Measurements from ENCODE around the gene CRYM. TPM values are rescaled to one million over a fixed set of nuclear protein-coding genes. Genes with fewer than 3 reads are reported as not detected.

CRYM gene
- total and polyA plus RNA-seq, 2 donors (not counting 1 experiment from before 2014, with no cell fraction given), result 0.06 to 0.50 TPM

GRCh38 chr16:21233045-21233520 is 45.0 kb downstream of the CRYM start:
- no peak overlapping the region for H3K4me2 ChIP-seq (ENCODE audit: extremely low read depth, insufficient read depth, low read length)

DNA sequence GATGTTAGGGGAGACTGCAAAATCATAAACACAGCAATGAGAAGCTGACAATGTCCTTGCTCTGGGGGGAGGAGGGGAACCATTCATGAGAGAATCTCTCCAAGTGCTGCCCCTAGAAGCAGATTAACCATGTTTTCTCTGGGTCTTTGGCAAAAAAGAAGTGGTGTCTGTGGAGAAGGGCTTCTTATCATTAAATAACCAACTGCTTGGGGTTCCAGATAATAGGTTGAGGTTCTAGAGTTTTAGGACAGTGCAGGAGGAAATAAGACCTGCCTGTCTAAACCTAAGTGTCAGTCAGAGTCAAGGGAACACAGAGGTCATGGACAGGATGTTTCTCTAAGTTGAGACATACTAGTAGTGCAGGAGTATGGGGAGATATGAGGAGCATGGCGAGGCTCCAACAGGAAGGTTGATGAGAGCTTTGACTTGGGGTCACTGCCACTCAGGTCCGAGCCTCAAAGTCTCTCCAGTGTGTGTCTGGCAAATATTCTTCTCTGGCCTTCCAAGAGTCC is 49.7 kb downstream of the CRYM start:
- H3K4me1 ChIP-seq (ENCODE audit: control insufficient read depth, extremely low read depth, insufficient read depth, low read length), result no peaks in the 10 kb centered on the region
- no peaks in the 10 kb centered on the region for H4K20me1 ChIP-seq (ENCODE audit: control insufficient read depth, extremely low read depth, insufficient read depth, low read length)
- H3K9me3 ChIP-seq (ENCODE audit: control insufficient read depth, insufficient read depth, low read depth, low read length), result no peaks in the 10 kb centered on the region
- no peak overlapping the region for H2AFZ ChIP-seq (ENCODE audit: low read length)
- H3K4me2 ChIP-seq (ENCODE audit: extremely low read depth, insufficient read depth, low read length), result no peak overlapping the region
- H3K27ac ChIP-seq (ENCODE audit: insufficient read depth, low read length), result no peak overlapping the region
- H3K9ac ChIP-seq (ENCODE audit: insufficient read depth, low read length), result no peak overlapping the region
- TF ChIP-seq CTCF (conservative IDR thresholded peaks at IDR 0.05 in 1 of 2, IDR thresholded peaks at IDR 0.05 in 1 of 2; ENCODE audit: low read depth in 1 of 2, low read length in 2 of 2) (no peak), EZH2 (IDR thresholded peaks at IDR 0.05; ENCODE audit: low read length, missing control alignments) (no peak)
- no peak for DNase-seq (ENCODE audit: low read depth in 2 of 2)
- H3K4me3 ChIP-seq (replicated peaks in 1 of 4; ENCODE audit: control extremely low read depth in 1 of 4, insufficient read depth in 1 of 4, low read depth in 3 of 4, low read length in 4 of 4), result no peak overlapping the region
- no peaks in the 10 kb centered on the region for H3K36me3 ChIP-seq (ENCODE audit: control insufficient read depth, insufficient read depth, low read length)
- H3K27me3 ChIP-seq (ENCODE audit: control insufficient read depth, insufficient read depth, low read length), result peaks cover 3% of the 10 kb centered on the region
- no peaks in the 10 kb centered on the region for H3K79me2 ChIP-seq (ENCODE audit: control insufficient read depth, insufficient read depth, low read length)

More at GRCh38 chr16:21233045-21233520, 45.0 kb downstream of the CRYM start:
- Histone ChIP-seq H3K27ac (ENCODE audit: insufficient read depth, low read length) (no peak overlapping the region), H3K36me3 (ENCODE audit: control insufficient read depth, insufficient read depth, low read length) (no peaks in the 10 kb centered on the region), H3K79me2 (ENCODE audit: control insufficient read depth, insufficient read depth, low read length) (no peaks in the 10 kb centered on the region), H3K27me3 (ENCODE audit: control insufficient read depth, insufficient read depth, low read length) (peaks cover 3% of the 10 kb centered on the region), H4K20me1 (ENCODE audit: control insufficient read depth, extremely low read depth, insufficient read depth, low read length) (no peaks in the 10 kb centered on the region), H2AFZ (ENCODE audit: low read length) (no peak overlapping the region), H3K9ac (ENCODE audit: insufficient read depth, low read length) (no peak overlapping the region), H3K9me3 (ENCODE audit: control insufficient read depth, insufficient read depth, low read depth, low read length) (no peaks in the 10 kb centered on the region), H3K4me3 (replicated peaks in 1 of 4; ENCODE audit: control extremely low read depth in 1 of 4, insufficient read depth in 1 of 4, low read depth in 3 of 4, low read length in 4 of 4) (no peak overlapping the region), H3K4me1 (ENCODE audit: control insufficient read depth, extremely low read depth, insufficient read depth, low read length) (no peaks in the 10 kb centered on the region)
- TF ChIP-seq EZH2 (IDR thresholded peaks at IDR 0.05; ENCODE audit: low read length, missing control alignments), result no peak
- TF ChIP-seq CTCF (conservative IDR thresholded peaks at IDR 0.05 in 1 of 2, IDR thresholded peaks at IDR 0.05 in 1 of 2; ENCODE audit: low read depth in 1 of 2, low read length in 2 of 2), result no peak
- DNase-seq (ENCODE audit: low read depth in 2 of 2), result no peak

DNA sequence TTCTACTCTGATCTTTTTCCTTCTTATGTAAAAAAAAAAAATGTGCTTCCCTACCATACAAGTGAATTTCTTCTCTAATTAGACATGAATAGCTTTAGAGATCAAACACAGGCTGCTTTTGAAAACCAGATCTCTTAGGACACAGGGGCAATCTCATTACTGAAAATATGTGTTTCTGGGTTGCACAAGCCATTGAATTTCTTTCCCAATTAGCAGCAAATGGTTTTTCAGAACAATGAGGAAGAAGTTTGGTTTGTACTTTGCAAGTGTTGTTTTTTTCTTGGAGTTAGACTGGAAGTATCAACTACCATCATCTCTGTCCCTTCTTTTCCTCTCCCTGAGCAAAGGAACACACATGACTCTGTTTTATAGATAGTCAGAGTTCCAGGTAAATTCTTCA is 50.2 kb downstream of the CRYM start:
- Histone ChIP-seq H3K9ac (ENCODE audit: insufficient read depth, low read length) (no peak overlapping the region), H3K4me3 (replicated peaks in 1 of 4; ENCODE audit: control extremely low read depth in 1 of 4, insufficient read depth in 1 of 4, low read depth in 3 of 4, low read length in 4 of 4) (no peak overlapping the region), H3K4me1 (ENCODE audit: control insufficient read depth, extremely low read depth, insufficient read depth, low read length) (no peaks in the 10 kb centered on the region), H3K36me3 (ENCODE audit: control insufficient read depth, insufficient read depth, low read length) (no peaks in the 10 kb centered on the region), H2AFZ (ENCODE audit: low read length) (no peak overlapping the region), H4K20me1 (ENCODE audit: control insufficient read depth, extremely low read depth, insufficient read depth, low read length) (no peaks in the 10 kb centered on the region), H3K27ac (ENCODE audit: insufficient read depth, low read length) (no peak overlapping the region), H3K79me2 (ENCODE audit: control insufficient read depth, insufficient read depth, low read length) (no peaks in the 10 kb centered on the region), H3K4me2 (ENCODE audit: extremely low read depth, insufficient read depth, low read length) (no peak overlapping the region), H3K9me3 (ENCODE audit: control insufficient read depth, insufficient read depth, low read depth, low read length) (no peaks in the 10 kb centered on the region), H3K27me3 (ENCODE audit: control insufficient read depth, insufficient read depth, low read length) (peaks cover 3% of the 10 kb centered on the region)
- no peak for DNase-seq (ENCODE audit: low read depth in 2 of 2)
- TF ChIP-seq CTCF (conservative IDR thresholded peaks at IDR 0.05 in 1 of 2, IDR thresholded peaks at IDR 0.05 in 1 of 2; ENCODE audit: low read depth in 1 of 2, low read length in 2 of 2), result no peak
- TF ChIP-seq EZH2 (IDR thresholded peaks at IDR 0.05; ENCODE audit: low read length, missing control alignments), result no peak
